Body of pancreas (tissue), 4 donors: ENCODE results near the gene ARFGAP3. TPM values are rescaled to one million over a fixed set of nuclear protein-coding genes. Genes with fewer than 3 reads are reported as not detected.

Experiments used
- ATAC-seq: fragments of 150-250 bp; one replicate; pipeline ENCODE4 v1.9.1; 2016
- DNase-seq, 4 donors: peaks; one replicate each; pipeline ENCODE4 v3.0.0-alpha.2; 2019
- H3K27ac ChIP-seq, 4 donors: fragments of 200-600 bp; sonication (generic); 1 replicate in 3 of 4; 2 replicates in 1 of 4; pipeline versions ENCODE4 v1.5.1 to v1.6.1; 2016 to 2019; ENCODE audit warnings: mild to moderate bottlenecking in 1 of 4, mixed read lengths in 1 of 4, moderate library complexity in 1 of 4
- H3K27me3 ChIP-seq, 2 donors: fragments of 200-600 bp; sonication (generic); one replicate each; pipeline ENCODE4 v1.6.0; 2016; ENCODE audit warnings: mild to moderate bottlenecking in 1 of 2
- H3K36me3 ChIP-seq, 2 donors: fragments of 200-600 bp; sonication (generic); replicated peaks in 1 of 2; 2 replicates each; pipeline ENCODE4 v1.5.1; 2016; ENCODE audit warnings: low read depth in 2 of 2; ENCODE audit not compliant: insufficient read depth in 1 of 2
- H3K4me1 ChIP-seq: fragments of 200-600 bp; sonication (generic); one replicate; pipeline ENCODE4 v1.6.0; 2016
- H3K4me3 ChIP-seq, 2 donors: fragments of 200-600 bp; sonication (generic); 1 replicate in 1 of 2; 2 replicates in 1 of 2; pipeline ENCODE4 v1.5.1; 2016 to 2019
- H3K9me3 ChIP-seq, 3 donors: fragments of 200-600 bp; sonication (generic); 1 replicate in 2 of 3; 2 replicates in 1 of 3; pipeline ENCODE4 v1.5.1; 2016
- CTCF ChIP-seq, 7 experiments: fragments of 450-650 bp in 4 of 7; fragments of 200-600 bp in 3 of 7; sonication (generic) in 3 of 7; IDR thresholded peaks; one replicate each; pipeline ENCODE4 v1.5.1; 2016 to 2019; ENCODE audit warnings: antibody characterized with exemption in 7 of 7
- POLR2A ChIP-seq, 3 donors: fragments of 450-650 bp; IDR thresholded peaks; one replicate each; pipeline ENCODE4 v1.6.1; 2016; ENCODE audit warnings: antibody characterized with exemption in 3 of 3, mild to moderate bottlenecking in 2 of 3
- WGBS, 2 donors: methylation state at CpG; one replicate each; pipeline ENCODE4 v1.1.5; 2017; 5-methylcytosine and 5-hydroxymethylcytosine counted together
- intact Hi-C: fragments of 100-400 bp; cut with DNase I; formaldehyde crosslinking; loops from one replicate; pipeline ENCODE4 v1.15.1; 2023
- total RNA-seq, 2 donors: library from RNA; depleted of rRNA; stranded (reverse); fragments of >200 nt; gene quantifications; one replicate each; pipeline ENCODE4 v1.1.0, GENCODE V29; 2016

ARFGAP3 gene
- total RNA-seq = 10 to 100 TPM; 64.3 to 73.2 TPM

GRCh38 chr22:42856865-42857704 is at the start of gene ARFGAP3:
Gene ARFGAP3, minus strand, starts transcription at chr22:42857273. Its CDS starts 91 bp downstream, at chr22:42857182.
- Histone ChIP-seq H3K27me3 (no peaks in the 10 kb centered on the region), H3K27ac (peak within 1 kb of the TSS; percentile 95 to 99 (median 99)), H3K9me3 (no peaks in the 10 kb centered on the region), H3K36me3 (no peaks in the 10 kb centered on the region), H3K4me1 (peaks cover 43% of the 10 kb centered on the region), H3K4me3 (peak within 1 kb of the TSS; percentile 63 to 64)
- intact Hi-C loops = no loop called here
- peak; percentile 91 to 96 (median 94) for TF ChIP-seq POLR2A (IDR thresholded peaks at IDR 0.05)
- peak in 1 of 7 experiments; percentile 12 for TF ChIP-seq CTCF (IDR thresholded peaks at IDR 0.05)
- DNase-seq (peak; percentile 93 to 96 (median 95)), ATAC-seq (peak; percentile 94)
- 9 to 67% methylated on average over 8 to 78 of the region's 111 CpGs for WGBS, 2 donors

GRCh38 chr22:42905702-42906183 is 48.7 kb upstream of the ARFGAP3 start:
- Histone ChIP-seq H3K27ac (peak overlapping the region; percentile 80 to 91 (median 86)), H3K9me3 (no peaks in the 10 kb centered on the region), H3K4me1 (peaks cover 67% of the 10 kb centered on the region), H3K36me3 (no peaks in the 10 kb centered on the region), H3K4me3 (no peak overlapping the region), H3K27me3 (no peaks in the 10 kb centered on the region)
- TF ChIP-seq CTCF (IDR thresholded peaks at IDR 0.05) (peak in 2 of 7 experiments; percentile 15 to 16), POLR2A (IDR thresholded peaks at IDR 0.05) (peak in 1 of 3 donors; percentile 9)
- ATAC-seq (peak; percentile 92), DNase-seq (peak; percentile 98 to 100 (median 99))
- 6 to 19% methylated on average over 5 of the region's 5 CpGs for WGBS, 2 donors
- intact Hi-C loops = no loop called here

GRCh38 chr22:42905217-42905616 is 48.1 kb upstream of the ARFGAP3 start:
- peak overlapping the region; percentile 80 to 91 (median 86) for H3K27ac ChIP-seq
- WGBS, 2 donors = 23 to 29% methylated on average over 13 of the region's 13 CpGs

GRCh38 chr22:42904050-42904449 is 47.0 kb upstream of the ARFGAP3 start:
- Histone ChIP-seq H3K27me3 (no peaks in the 10 kb centered on the region), H3K36me3 (no peaks in the 10 kb centered on the region), H3K4me3 (no peak overlapping the region), H3K27ac (peak overlapping the region; percentile 60 to 87 (median 83)), H3K4me1 (peaks cover 60% of the 10 kb centered on the region), H3K9me3 (no peaks in the 10 kb centered on the region)
- TF ChIP-seq CTCF (IDR thresholded peaks at IDR 0.05) = no peak
- no peak for TF ChIP-seq POLR2A (IDR thresholded peaks at IDR 0.05)
- DNase-seq (no peak), ATAC-seq (no peak)
- intact Hi-C loops = no loop called here
- WGBS, 2 donors = 84 to 87% methylated on average over 11 to 12 of the region's 12 CpGs

More at GRCh38 chr22:42905217-42905616, 48.1 kb upstream of the ARFGAP3 start:
- no peaks in the 10 kb centered on the region for H3K27me3 ChIP-seq
- intact Hi-C loops = no loop called here
- peaks cover 62% of the 10 kb centered on the region for H3K4me1 ChIP-seq
- H3K36me3 ChIP-seq = no peaks in the 10 kb centered on the region
- no peaks in the 10 kb centered on the region for H3K9me3 ChIP-seq
- H3K4me3 ChIP-seq = no peak overlapping the region
- DNase-seq (peak in 3 of 4 donors; percentile 58 to 64 (median 62)), ATAC-seq (peak; percentile 3)
- no peak for TF ChIP-seq CTCF (IDR thresholded peaks at IDR 0.05)
- no peak for TF ChIP-seq POLR2A (IDR thresholded peaks at IDR 0.05)
